GM13977 (cell line): ENCODE results near the gene ZNF423.

ENCODE experiments used
- DNase-seq: peaks from one replicate; pipeline ENCODE4 v3.0.0; 2012; ENCODE audit warnings: low spot score
- in situ Hi-C: fragments of 300-500 bp; cut with MboI; formaldehyde crosslinking; loops from one replicate; pipeline ENCODE4 v1.12.0; 2022; ENCODE audit warnings: low sequenced_read_pairs, low pct_unique_long_range_greater_than_20kb, mixed read lengths, inconsistent platforms; ENCODE audit not compliant: unreplicated experiment
- TF ChIP-seq, protein P1 (sequence below): IDR thresholded peaks from 2 replicates; pipeline ENCODE4 v1.5.1; 2012; ENCODE audit warnings: mild to moderate bottlenecking, control low read depth; ENCODE audit not compliant: insufficient read depth; ENCODE audit errors: extremely low read depth, missing control alignments

The ZNF423 gene

DNA sequence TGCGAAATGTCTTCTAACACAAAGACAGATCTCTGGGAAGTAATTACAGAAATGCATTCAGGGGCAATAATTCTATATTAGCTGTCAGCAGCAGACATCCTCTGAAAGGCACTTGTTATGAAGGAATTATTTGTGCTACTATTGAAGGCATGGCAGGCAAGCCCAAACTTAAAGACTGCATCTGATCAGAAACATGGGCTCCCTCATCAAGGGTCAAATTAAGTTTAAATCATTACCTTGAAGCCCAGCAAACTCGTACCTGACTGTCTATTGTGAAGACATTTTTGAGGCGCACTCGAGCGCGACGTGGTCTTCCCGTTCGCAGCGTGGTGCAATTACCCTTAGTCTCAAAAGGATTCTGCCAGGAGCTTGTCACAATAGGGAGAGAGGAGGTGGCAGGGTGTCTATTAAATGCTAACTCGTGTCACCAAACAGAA is 110.6 kb downstream of the ZNF423 start:
- in situ Hi-C loops = no loop called here
- TF ChIP-seq, protein P1, sequence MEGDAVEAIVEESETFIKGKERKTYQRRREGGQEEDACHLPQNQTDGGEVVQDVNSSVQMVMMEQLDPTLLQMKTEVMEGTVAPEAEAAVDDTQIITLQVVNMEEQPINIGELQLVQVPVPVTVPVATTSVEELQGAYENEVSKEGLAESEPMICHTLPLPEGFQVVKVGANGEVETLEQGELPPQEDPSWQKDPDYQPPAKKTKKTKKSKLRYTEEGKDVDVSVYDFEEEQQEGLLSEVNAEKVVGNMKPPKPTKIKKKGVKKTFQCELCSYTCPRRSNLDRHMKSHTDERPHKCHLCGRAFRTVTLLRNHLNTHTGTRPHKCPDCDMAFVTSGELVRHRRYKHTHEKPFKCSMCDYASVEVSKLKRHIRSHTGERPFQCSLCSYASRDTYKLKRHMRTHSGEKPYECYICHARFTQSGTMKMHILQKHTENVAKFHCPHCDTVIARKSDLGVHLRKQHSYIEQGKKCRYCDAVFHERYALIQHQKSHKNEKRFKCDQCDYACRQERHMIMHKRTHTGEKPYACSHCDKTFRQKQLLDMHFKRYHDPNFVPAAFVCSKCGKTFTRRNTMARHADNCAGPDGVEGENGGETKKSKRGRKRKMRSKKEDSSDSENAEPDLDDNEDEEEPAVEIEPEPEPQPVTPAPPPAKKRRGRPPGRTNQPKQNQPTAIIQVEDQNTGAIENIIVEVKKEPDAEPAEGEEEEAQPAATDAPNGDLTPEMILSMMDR = no peak
- no peak for DNase-seq

DNA sequence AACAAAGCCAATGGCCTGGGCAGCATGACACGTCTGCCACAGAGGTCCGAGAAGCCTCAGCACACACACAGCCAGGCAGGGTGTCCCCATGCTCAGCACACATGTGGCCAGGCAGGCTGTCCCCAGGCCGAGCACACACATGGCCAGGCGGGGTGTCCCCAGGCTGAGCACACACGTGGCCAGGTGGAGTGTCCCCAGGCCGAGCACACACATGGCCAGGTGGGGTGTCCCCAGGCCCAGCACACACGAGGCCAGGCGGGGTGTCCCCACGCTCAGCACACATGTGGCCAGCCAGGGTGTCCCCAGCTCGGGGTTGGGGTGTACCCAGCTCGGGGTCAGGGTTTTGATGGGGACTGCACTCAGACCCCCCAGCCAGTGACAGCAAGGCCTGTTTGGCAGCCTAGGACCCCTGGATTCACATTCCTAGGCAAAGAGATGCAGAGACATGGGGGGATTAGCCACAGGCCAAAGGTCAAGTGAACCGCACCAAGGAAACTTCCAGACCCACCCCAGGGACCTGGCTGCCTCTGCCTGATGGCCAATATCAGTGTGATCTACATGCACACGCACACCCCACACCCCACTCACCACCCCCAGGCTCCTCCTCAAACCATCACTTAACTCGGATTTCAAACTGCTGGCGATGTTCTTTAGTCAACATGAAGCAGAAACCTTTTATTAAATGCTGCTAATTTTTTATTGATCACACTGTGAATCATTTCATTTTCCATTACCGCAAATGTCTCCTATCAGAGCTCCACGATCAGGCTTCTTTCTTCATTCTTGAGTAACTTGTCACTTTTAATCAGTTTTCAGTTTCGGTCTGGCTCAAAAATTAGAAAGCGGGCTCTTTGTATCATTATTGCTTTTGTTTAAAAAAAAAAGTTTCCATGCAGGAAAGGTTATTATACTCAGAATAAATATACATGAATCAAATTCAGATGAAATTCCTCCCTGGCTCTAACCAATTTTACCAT is 111.4 kb downstream of the ZNF423 start:
- in situ Hi-C loops = no loop called here
- DNase-seq = no peak
- TF ChIP-seq, protein P1 = no peak

DNA sequence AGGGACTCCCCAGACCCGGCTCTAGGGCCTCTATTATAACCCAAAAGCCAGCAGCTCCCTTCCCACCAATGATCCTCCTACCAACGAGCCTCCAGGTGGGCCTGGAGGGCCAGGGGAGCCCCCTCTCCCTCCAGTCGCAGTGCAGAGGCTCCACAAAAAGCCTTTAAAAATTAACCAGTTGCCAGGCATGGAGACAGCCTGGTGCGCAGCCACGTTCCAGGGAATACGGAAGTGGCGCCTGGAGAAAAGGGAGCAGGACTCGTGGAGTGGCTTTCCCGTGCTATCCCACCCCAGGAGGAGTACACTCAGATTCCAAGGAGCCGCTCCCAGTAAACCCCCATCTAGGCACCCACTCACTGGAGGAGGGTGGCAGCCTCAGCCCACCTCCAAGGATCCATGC is 112.3 kb downstream of the ZNF423 start:
- no peak for DNase-seq
- TF ChIP-seq, protein P1 = no peak
- in situ Hi-C loops = no loop called here

DNA sequence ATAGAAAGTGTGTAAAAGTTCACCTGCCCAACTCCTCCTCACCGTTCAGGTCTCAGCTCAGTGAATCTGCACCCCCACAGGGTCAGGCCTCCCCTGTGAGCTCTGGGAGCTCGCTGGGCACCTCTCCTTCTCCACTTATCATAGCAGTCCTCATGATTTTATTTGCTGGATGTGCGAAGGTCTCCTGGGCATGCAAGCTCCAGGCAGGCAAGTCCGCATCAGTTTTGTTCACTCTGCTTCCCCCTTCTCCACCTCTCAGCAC is 112.8 kb downstream of the ZNF423 start:
- TF ChIP-seq, protein P1 = no peak
- in situ Hi-C loops = no loop called here
- DNase-seq = no peak

DNA sequence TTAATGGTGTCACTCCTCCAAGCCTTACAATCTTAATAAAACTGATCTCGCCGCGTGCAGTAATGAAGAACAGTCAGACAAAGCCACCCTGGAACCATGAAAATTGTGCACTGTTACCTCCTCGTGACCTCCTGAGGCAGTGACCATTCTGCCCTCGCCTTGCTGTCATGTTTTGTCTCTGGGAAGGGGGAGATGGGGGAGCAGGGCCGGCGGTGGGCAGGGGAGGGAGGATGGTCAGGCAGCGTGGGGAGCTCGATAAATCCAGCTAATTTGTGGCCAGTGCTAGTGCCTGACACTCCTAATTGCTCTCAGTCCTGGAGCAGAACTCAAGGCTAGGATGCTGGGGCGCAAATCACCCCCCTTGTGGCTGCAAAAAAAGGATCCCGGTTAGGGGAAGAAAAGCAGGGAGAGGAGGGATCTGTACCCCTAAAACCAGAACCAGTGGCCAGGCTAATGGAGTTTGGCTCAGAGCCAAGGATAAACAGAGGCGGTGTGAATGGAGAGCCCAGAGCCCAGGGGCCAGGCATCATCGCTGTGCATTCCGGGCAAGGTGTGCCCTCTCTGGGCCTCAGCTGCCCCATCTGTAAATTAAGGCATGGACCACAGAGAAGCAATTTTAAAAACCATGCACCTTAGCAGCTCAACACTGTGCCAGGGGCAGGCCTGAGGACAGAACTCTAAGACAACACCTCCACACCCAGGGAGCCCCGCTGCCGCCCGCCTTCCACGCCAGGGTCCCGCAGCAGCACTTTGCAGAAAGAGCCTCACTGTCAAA is 113.3 kb downstream of the ZNF423 start:
- TF ChIP-seq, protein P1 = no peak
- DNase-seq = no peak
- in situ Hi-C loops = no loop called here

DNA sequence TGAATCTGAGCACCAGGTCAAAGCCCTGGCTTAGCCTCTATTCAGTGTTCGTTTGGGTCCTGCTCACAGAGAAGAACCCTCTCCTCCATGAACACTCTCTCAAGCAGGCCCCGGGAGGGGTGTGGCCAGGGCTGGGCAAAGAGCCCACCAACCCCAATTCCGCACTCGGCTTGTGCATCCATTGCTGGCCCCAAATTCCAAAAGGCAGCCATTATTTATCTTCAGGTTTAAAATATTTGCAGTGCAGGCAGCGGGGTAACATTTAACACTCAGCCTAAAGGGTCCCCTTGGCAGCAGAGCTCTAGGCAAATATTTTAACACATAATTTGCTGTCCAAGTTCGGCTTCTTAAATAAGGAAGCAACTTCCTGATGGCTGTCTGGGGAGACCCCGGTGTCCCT is 115.7 kb downstream of the ZNF423 start:
- no peak for DNase-seq
- in situ Hi-C loops = no loop called here
- TF ChIP-seq, protein P1 = no peak
